K562 (cell line): ENCODE measurements around the gene CCDC127. TPM values are rescaled to one million over a fixed set of nuclear protein-coding genes. Genes with fewer than 3 reads are reported as not detected.

Source experiments
- BRF1 ChIP-seq: IDR thresholded peaks from 3 replicates; pipeline ENCODE4 v1.6.1; 2011; ENCODE audit warnings: borderline replicate concordance, mild to moderate bottlenecking; ENCODE audit not compliant: insufficient read length; ENCODE audit errors: extremely low read depth
- ZNF785 ChIP-seq: fragments of 250-450 bp; sonication (Bioruptor Pico); IDR thresholded peaks from 2 replicates; pipeline ENCODE4 v1.4.0; 2020; ENCODE audit warnings: mild to moderate bottlenecking
- polyA plus RNA-seq, 8 experiments: library from polyadenylated mRNA; depleted of rRNA in 4 of 8; stranded (reverse) in 5 of 8; unstranded in 3 of 8; fragments of >200 nt; fragmentation: Nextera tagmentation in 2 of 8; fragmentation: Illumina TruSeq in 1 of 8; extraction: Ambion mirVana in 2 of 8; extraction: Trizol in 1 of 8; gene quantifications; 2 replicates each; pipeline versions ENCODE4 v1.2.1 to v1.2.3, GENCODE V29; 2011 to 2014; ENCODE audit warnings: inconsistent platforms in 1 of 8, missing spikeins in 1 of 8
- total RNA-seq, 7 experiments: library from RNA; depleted of rRNA in 6 of 7; stranded (reverse); fragments of >200 nt in 6 of 7; fragmentation: Illumina TruSeq in 2 of 7; extraction: Trizol in 2 of 7; gene quantifications; 2 replicates each; pipeline versions ENCODE4 v1.2.1 to v1.2.3, GENCODE V29; 2011 to 2021; ENCODE audit warnings: low replicate concordance in 1 of 7
- TF ChIP-seq, protein P1 (sequence below): fragments of 450-650 bp; IDR thresholded peaks from 2 replicates; pipeline ENCODE4 v1.6.1; 2016; ENCODE audit warnings: low read depth
- TF ChIP-seq, protein P2 (sequence below): sonication (generic); formaldehyde crosslinking; IDR thresholded peaks from 2 replicates; pipeline ENCODE4 v1.8.0; 2023; ENCODE audit warnings: mild to moderate bottlenecking, missing genetic modification reagents
- TF ChIP-seq, protein P3 (sequence below), 2 experiments: fragments of 450-650 bp in 1 of 2; sonication (generic) in 1 of 2; formaldehyde crosslinking in 1 of 2; IDR thresholded peaks; 2 replicates each; pipeline versions ENCODE4 v1.7.1 to v1.9.0; 2016 to 2022; ENCODE audit warnings: inconsistent platforms in 1 of 2, mild to moderate bottlenecking in 1 of 2, missing genetic modification reagents in 1 of 2

Gene CCDC127
- total and polyA plus RNA-seq, 9 of the 15 experiments (the other 6 are each of a cell fraction or from before 2014, with no cell fraction given) = 2.7 to 4.5 (median 4.1) TPM

DNA sequence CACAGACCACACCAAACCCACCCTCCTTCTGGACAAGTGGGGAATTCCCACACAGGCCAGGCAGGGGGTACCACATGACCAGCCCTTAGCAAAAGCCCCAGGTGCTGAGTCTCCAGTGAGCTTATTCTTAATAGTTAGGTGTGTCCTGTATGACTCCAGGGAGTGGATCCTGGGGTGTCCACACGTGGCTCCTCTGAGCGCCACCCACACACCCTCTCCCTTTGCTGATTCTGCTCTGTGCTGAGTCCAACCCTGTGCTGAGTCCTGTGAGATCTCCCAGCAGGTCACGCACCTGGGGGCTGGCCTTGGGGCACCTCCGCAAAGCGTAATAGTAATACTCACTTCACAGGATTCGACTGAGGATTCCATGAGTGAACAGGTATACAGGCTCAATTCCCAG is 14.0 kb downstream of the CCDC127 start (continued):
- TF ChIP-seq, protein P1, sequence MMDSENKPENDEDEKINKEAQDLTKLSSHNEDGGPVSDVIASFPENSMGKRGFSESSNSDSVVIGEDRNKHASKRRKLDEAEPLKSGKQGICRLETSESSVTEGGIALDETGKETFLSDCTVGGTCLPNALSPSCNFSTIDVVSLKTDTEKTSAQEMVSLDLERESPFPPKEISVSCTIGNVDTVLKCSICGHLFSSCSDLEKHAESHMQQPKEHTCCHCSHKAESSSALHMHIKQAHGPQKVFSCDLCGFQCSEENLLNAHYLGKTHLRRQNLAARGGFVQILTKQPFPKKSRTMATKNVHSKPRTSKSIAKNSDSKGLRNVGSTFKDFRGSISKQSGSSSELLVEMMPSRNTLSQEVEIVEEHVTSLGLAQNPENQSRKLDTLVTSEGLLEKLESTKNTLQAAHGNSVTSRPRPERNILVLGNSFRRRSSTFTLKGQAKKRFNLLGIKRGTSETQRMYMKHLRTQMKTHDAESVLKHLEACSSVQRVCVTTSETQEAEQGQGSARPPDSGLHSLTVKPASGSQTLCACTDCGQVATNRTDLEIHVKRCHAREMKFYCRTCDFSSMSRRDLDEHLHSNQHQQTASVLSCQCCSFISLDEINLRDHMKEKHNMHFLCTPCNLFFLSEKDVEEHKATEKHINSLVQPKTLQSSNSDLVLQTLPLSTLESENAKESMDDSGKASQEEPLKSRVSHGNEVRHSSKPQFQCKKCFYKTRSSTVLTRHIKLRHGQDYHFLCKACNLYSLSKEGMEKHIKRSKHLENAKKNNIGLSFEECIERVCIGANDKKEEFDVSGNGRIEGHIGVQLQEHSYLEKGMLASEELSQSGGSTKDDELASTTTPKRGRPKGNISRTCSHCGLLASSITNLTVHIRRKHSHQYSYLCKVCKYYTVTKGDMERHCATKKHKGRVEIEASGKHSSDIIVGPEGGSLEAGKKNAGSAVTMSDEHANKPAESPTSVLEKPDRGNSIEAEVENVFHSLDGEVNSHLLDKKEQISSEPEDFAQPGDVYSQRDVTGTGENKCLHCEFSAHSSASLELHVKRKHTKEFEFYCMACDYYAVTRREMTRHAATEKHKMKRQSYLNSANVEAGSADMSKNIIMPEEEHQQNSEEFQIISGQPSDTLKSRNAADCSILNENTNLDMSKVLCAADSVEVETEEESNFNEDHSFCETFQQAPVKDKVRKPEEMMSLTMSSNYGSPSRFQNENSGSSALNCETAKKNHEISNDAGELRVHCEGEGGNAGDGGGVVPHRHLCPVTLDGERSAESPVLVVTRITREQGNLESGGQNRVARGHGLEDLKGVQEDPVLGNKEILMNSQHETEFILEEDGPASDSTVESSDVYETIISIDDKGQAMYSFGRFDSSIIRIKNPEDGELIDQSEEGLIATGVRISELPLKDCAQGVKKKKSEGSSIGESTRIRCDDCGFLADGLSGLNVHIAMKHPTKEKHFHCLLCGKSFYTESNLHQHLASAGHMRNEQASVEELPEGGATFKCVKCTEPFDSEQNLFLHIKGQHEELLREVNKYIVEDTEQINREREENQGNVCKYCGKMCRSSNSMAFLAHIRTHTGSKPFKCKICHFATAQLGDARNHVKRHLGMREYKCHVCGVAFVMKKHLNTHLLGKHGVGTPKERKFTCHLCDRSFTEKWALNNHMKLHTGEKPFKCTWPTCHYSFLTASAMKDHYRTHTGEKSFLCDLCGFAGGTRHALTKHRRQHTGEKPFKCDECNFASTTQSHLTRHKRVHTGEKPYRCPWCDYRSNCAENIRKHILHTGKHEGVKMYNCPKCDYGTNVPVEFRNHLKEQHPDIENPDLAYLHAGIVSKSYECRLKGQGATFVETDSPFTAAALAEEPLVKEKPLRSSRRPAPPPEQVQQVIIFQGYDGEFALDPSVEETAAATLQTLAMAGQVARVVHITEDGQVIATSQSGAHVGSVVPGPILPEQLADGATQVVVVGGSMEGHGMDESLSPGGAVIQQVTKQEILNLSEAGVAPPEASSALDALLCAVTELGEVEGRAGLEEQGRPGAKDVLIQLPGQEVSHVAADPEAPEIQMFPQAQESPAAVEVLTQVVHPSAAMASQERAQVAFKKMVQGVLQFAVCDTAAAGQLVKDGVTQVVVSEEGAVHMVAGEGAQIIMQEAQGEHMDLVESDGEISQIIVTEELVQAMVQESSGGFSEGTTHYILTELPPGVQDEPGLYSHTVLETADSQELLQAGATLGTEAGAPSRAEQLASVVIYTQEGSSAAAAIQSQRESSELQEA = no peak
- TF ChIP-seq, protein P2, sequence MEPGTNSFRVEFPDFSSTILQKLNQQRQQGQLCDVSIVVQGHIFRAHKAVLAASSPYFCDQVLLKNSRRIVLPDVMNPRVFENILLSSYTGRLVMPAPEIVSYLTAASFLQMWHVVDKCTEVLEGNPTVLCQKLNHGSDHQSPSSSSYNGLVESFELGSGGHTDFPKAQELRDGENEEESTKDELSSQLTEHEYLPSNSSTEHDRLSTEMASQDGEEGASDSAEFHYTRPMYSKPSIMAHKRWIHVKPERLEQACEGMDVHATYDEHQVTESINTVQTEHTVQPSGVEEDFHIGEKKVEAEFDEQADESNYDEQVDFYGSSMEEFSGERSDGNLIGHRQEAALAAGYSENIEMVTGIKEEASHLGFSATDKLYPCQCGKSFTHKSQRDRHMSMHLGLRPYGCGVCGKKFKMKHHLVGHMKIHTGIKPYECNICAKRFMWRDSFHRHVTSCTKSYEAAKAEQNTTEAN (CRISPR knock-in tag) = no peak
- TF ChIP-seq BRF1 (no peak), ZNF785 (CRISPR knock-in tag) (no peak)
- TF ChIP-seq, protein P3, sequence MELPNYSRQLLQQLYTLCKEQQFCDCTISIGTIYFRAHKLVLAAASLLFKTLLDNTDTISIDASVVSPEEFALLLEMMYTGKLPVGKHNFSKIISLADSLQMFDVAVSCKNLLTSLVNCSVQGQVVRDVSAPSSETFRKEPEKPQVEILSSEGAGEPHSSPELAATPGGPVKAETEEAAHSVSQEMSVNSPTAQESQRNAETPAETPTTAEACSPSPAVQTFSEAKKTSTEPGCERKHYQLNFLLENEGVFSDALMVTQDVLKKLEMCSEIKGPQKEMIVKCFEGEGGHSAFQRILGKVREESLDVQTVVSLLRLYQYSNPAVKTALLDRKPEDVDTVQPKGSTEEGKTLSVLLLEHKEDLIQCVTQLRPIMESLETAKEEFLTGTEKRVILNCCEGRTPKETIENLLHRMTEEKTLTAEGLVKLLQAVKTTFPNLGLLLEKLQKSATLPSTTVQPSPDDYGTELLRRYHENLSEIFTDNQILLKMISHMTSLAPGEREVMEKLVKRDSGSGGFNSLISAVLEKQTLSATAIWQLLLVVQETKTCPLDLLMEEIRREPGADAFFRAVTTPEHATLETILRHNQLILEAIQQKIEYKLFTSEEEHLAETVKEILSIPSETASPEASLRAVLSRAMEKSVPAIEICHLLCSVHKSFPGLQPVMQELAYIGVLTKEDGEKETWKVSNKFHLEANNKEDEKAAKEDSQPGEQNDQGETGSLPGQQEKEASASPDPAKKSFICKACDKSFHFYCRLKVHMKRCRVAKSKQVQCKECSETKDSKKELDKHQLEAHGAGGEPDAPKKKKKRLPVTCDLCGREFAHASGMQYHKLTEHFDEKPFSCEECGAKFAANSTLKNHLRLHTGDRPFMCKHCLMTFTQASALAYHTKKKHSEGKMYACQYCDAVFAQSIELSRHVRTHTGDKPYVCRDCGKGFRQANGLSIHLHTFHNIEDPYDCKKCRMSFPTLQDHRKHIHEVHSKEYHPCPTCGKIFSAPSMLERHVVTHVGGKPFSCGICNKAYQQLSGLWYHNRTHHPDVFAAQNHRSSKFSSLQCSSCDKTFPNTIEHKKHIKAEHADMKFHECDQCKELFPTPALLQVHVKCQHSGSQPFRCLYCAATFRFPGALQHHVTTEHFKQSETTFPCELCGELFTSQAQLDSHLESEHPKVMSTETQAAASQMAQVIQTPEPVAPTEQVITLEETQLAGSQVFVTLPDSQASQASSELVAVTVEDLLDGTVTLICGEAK (IDR thresholded peaks at IDR 0.05) = no peak
- TF ChIP-seq, protein P3 (CRISPR knock-in tag; IDR thresholded peaks at IDR 0.05) = no peak
- TF ChIP-seq, all 486 proteins: peak for 0
